HG02642 (cell line): Measurements from ENCODE around the gene LIMK2.

Experiments
- ATAC-seq: cut with Tn5 transposase; IDR thresholded peaks from one replicate; pipeline ENCODE4 v1.9.1; 2021; ENCODE audit warnings: mild to moderate bottlenecking; ENCODE audit not compliant: unreplicated experiment, poor library complexity

LIMK2 gene

GRCh38 chr22:31323578-31324550 is 111.8 kb downstream of the LIMK2 start:
- ATAC-seq = no peak

- ATAC-seq = no peak
Measured at GRCh38 chr22:31326877-31327276, 114.8 kb downstream of the LIMK2 start.

GRCh38 chr22:31327806-31328543 is 115.9 kb downstream of the LIMK2 start:
- no peak for ATAC-seq

- no peak for ATAC-seq
Measured at GRCh38 chr22:31328544-31328960, 116.5 kb downstream of the LIMK2 start.

GRCh38 chr22:31329029-31329428 is 116.9 kb downstream of the LIMK2 start:
- no peak for ATAC-seq
